ENCODE results near the gene ZNF346.

The ZNF346 gene

DNA sequence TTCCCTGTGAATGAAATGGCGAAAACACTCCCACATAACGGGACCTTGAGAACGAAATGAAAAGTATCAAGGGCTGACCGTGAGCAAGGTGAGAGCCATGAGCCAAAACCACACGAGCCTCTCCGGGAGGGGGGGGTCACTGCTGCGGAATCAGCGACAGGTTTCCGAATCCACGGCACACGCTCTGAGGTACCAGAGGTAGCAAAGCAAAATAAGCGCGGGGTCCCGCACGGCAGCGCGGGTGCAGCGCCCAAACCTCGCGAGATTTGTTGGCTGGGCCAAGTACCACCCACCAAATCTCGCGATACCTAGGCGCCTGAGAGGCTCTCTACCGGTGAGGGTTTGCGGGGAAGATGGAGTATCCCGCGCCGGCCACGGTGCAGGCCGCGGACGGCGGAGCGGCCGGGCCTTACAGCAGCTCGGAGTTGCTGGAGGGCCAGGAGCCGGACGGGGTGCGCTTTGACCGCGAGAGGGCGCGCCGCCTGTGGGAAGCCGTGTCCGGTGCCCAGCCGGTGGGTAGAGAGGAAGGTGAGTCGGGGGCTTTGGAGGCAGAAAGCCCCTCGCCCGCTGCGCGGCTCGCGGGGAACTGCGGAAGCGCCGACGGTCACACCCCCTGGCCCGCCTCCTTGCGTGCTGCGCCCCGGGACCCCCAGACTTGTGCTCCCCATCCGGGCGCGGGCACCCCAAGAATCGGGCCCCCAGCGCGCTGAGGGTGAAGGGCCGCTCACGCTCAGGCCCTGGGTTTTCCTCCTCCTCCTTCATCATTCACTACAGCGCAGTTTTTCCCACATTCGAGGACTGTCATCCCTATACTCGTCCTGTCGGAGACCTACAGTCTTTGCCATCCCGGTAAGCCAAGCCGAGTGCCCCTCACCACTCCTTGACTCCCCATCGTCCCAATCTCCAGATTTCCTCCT lies at the start of gene ZNF346 (continued):
- TF ChIP-seq, protein P1, sequence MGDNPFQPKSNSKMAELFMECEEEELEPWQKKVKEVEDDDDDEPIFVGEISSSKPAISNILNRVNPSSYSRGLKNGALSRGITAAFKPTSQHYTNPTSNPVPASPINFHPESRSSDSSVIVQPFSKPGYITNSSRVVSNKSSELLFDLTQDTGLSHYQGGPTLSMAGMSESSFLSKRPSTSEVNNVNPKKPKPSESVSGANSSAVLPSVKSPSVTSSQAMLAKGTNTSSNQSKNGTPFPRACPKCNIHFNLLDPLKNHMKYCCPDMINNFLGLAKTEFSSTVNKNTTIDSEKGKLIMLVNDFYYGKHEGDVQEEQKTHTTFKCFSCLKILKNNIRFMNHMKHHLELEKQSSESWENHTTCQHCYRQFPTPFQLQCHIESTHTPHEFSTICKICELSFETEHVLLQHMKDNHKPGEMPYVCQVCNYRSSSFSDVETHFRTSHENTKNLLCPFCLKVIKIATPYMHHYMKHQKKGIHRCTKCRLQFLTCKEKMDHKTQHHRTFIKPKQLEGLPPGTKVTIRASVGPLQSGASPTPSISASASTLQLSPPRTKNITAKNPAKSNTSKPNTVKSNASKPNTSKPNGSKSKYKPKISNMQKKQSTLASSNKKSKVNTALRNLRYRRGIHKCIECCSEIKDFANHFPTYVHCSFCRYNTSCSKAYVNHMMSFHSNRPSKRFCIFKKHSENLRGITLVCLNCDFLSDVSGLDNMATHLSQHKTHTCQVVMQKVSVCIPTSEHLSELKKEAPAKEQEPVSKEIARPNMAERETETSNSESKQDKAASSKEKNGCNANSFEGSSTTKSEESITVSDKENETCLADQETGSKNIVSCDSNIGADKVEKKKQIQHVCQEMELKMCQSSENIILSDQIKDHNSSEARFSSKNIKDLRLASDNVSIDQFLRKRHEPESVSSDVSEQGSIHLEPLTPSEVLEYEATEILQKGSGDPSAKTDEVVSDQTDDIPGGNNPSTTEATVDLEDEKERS (tag by site-specific recombination; IDR thresholded peaks at IDR 0.05), result no peak
- TF ChIP-seq GLI4 (tag by site-specific recombination; IDR thresholded peaks at IDR 0.05), result 0 out of 2 replicates have a peak, but pooled peaks have one; percentile 56
- no peak for TF ChIP-seq ZBTB49 (tag by site-specific recombination; IDR thresholded peaks at IDR 0.05; ENCODE audit: low read depth)
- TF ChIP-seq ZNF677 (tag by site-specific recombination; IDR thresholded peaks at IDR 0.05), result no peak
- no peak for TF ChIP-seq HOXA7 (CRISPR knock-in tag; IDR thresholded peaks at IDR 0.05; ENCODE audit: borderline replicate concordance)
- no peak for TF ChIP-seq ZSCAN16 (tag by site-specific recombination; IDR thresholded peaks at IDR 0.05)
- no peak for TF ChIP-seq ZNF791 (tag by site-specific recombination; IDR thresholded peaks at IDR 0.05)
- TF ChIP-seq, protein P2, sequence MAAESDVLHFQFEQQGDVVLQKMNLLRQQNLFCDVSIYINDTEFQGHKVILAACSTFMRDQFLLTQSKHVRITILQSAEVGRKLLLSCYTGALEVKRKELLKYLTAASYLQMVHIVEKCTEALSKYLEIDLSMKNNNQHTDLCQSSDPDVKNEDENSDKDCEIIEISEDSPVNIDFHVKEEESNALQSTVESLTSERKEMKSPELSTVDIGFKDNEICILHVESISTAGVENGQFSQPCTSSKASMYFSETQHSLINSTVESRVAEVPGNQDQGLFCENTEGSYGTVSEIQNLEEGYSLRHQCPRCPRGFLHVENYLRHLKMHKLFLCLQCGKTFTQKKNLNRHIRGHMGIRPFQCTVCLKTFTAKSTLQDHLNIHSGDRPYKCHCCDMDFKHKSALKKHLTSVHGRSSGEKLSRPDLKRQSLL (tag by site-specific recombination; IDR thresholded peaks at IDR 0.05), result peak; percentile 94
- 0 out of 2 replicates have a peak, but pooled peaks have one; percentile 6 for TF ChIP-seq ZNF184 (tag by site-specific recombination; IDR thresholded peaks at IDR 0.05)
- TF ChIP-seq ZNF132 (tag by site-specific recombination; IDR thresholded peaks at IDR 0.05; ENCODE audit: borderline replicate concordance), result no peak
- TF ChIP-seq, protein P3, sequence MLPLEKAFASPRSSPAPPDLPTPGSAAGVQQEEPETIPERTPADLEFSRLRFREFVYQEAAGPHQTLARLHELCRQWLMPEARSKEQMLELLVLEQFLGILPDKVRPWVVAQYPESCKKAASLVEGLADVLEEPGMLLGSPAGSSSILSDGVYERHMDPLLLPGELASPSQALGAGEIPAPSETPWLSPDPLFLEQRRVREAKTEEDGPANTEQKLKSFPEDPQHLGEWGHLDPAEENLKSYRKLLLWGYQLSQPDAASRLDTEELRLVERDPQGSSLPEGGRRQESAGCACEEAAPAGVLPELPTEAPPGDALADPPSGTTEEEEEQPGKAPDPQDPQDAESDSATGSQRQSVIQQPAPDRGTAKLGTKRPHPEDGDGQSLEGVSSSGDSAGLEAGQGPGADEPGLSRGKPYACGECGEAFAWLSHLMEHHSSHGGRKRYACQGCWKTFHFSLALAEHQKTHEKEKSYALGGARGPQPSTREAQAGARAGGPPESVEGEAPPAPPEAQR (tag by site-specific recombination; IDR thresholded peaks at IDR 0.05), result no peak
- no peak for TF ChIP-seq ZNF26 (tag by site-specific recombination; IDR thresholded peaks at IDR 0.05)
- TF ChIP-seq ZNF362 (tag by site-specific recombination; IDR thresholded peaks at IDR 0.05), result no peak
- TF ChIP-seq SCRT1 (tag by site-specific recombination; IDR thresholded peaks at IDR 0.05; ENCODE audit: borderline replicate concordance), result 0 out of 2 replicates have a peak, but pooled peaks have one; percentile 14
- TF ChIP-seq ZNF843 (tag by site-specific recombination; IDR thresholded peaks at IDR 0.05), result peak; percentile 49; the same call in 1 of the 2 replicates
- TF ChIP-seq ZNF19 (tag by site-specific recombination; IDR thresholded peaks at IDR 0.05; ENCODE audit: low read depth), result no peak
- no peak for TF ChIP-seq EGR2 (tag by site-specific recombination; IDR thresholded peaks at IDR 0.05; ENCODE audit: low read depth)
- TF ChIP-seq ZNF654 (tag by site-specific recombination; IDR thresholded peaks at IDR 0.05; ENCODE audit: low read depth), result no peak
- TF ChIP-seq, protein P4, sequence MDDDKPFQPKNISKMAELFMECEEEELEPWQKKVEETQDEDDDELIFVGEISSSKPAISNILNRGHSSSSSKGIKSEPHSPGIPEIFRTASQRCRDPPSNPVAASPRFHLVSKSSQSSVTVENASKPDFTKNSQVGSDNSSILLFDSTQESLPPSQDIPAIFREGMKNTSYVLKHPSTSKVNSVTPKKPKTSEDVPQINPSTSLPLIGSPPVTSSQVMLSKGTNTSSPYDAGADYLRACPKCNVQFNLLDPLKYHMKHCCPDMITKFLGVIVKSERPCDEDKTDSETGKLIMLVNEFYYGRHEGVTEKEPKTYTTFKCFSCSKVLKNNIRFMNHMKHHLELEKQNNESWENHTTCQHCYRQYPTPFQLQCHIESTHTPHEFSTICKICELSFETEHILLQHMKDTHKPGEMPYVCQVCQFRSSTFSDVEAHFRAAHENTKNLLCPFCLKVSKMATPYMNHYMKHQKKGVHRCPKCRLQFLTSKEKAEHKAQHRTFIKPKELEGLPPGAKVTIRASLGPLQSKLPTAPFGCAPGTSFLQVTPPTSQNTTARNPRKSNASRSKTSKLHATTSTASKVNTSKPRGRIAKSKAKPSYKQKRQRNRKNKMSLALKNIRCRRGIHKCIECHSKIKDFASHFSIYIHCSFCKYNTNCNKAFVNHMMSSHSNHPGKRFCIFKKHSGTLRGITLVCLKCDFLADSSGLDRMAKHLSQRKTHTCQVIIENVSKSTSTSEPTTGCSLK (tag by site-specific recombination; IDR thresholded peaks at IDR 0.05), result no peak
- peak; percentile 86; the same call in 1 of the 2 replicates for TF ChIP-seq ZNF394 (tag by site-specific recombination; IDR thresholded peaks at IDR 0.05; ENCODE audit: borderline replicate concordance)
- TF ChIP-seq ZNF692 (tag by site-specific recombination; IDR thresholded peaks at IDR 0.05), result peak; percentile 47; the same call in 1 of the 2 replicates
- TF ChIP-seq ZNF555 (tag by site-specific recombination; conservative IDR thresholded peaks at IDR 0.05), result no peak
- no peak for TF ChIP-seq ZNF530 (tag by site-specific recombination; IDR thresholded peaks at IDR 0.05; ENCODE audit: low read depth)

All from HEK293 (cell line).